NCI-H1105 treated with DMSO at 0.1 percent for 48 hours (cell line): Measurements from ENCODE around the gene KCNIP1.

ENCODE experiments used
- DNase-seq: peaks from one replicate; lab custom pipeline; 2025; lab: John Stamatoyannopoulos, UW

Gene KCNIP1

GRCh38 chr5:170563824-170564567, 60.2 kb downstream of the KCNIP1 start:
- no peak for DNase-seq

GRCh38 chr5:170565072-170565471, 61.3 kb downstream of the KCNIP1 start:
- no peak for DNase-seq

GRCh38 chr5:170569101-170569500, 65.3 kb downstream of the KCNIP1 start:
- DNase-seq, result no peak

GRCh38 chr5:170570476-170570875, 66.7 kb downstream of the KCNIP1 start:
- peak; percentile 47 for DNase-seq

GRCh38 chr5:170571281-170571731, 67.5 kb downstream of the KCNIP1 start:
- no peak for DNase-seq

- DNase-seq, result peak; percentile 2
These were observed 68.3 kb downstream of the KCNIP1 start for GRCh38 chr5:170571875-170572852.

- DNase-seq, result no peak
These were observed 69.3 kb downstream of the KCNIP1 start for GRCh38 chr5:170573114-170573513.

GRCh38 chr5:170573660-170574059, 69.8 kb downstream of the KCNIP1 start:
- no peak for DNase-seq

- DNase-seq, result no peak
These were observed 73.0 kb downstream of the KCNIP1 start for GRCh38 chr5:170576602-170577535.

GRCh38 chr5:170579601-170580000, 75.8 kb downstream of the KCNIP1 start:
- no peak for DNase-seq

GRCh38 chr5:170581211-170581610, 77.4 kb downstream of the KCNIP1 start:
- DNase-seq, result no peak

- no peak for DNase-seq
These were observed 79.0 kb downstream of the KCNIP1 start for GRCh38 chr5:170582644-170583330.

GRCh38 chr5:170584003-170584402, 80.2 kb downstream of the KCNIP1 start:
- DNase-seq, result no peak

GRCh38 chr5:170584450-170585058, 80.7 kb downstream of the KCNIP1 start:
- no peak for DNase-seq

- no peak for DNase-seq
These were observed 81.6 kb downstream of the KCNIP1 start for GRCh38 chr5:170585273-170585948.

- no peak for DNase-seq
These were observed 84.0 kb downstream of the KCNIP1 start for GRCh38 chr5:170587808-170588207.

- no peak for DNase-seq
These were observed 85.8 kb downstream of the KCNIP1 start for GRCh38 chr5:170589643-170590042.

GRCh38 chr5:170590566-170590965, 86.7 kb downstream of the KCNIP1 start:
- no peak for DNase-seq

GRCh38 chr5:170591054-170591453, 87.2 kb downstream of the KCNIP1 start:
- DNase-seq, result no peak

GRCh38 chr5:170596482-170597044, 92.7 kb downstream of the KCNIP1 start:
- DNase-seq, result no peak
